Nephron (organoid): ENCODE data around the gene TNFRSF1B.

Source experiments
- H3K27ac Mint-ChIP-seq, 3 experiments: 2 replicates each; pipeline ENCODE4 v1.8.0; 2020; ENCODE audit warnings: mixed read lengths in 3 of 3, mild to moderate bottlenecking in 2 of 3, moderate library complexity in 1 of 3
- H3K27me3 Mint-ChIP-seq: 2 replicates; pipeline ENCODE4 v1.8.0; 2021; ENCODE audit warnings: low read depth, mild to moderate bottlenecking, moderate library complexity, mixed read lengths
- H3K36me3 Mint-ChIP-seq: 2 replicates; pipeline ENCODE4 v1.8.0; 2020; ENCODE audit warnings: low read depth, mixed read lengths
- H3K4me1 Mint-ChIP-seq: 2 replicates; pipeline ENCODE4 v1.8.0; 2020; ENCODE audit warnings: mixed read lengths
- H3K4me3 Mint-ChIP-seq, 3 experiments: 2 replicates each; pipeline ENCODE4 v1.8.0; 2020; ENCODE audit warnings: mild to moderate bottlenecking in 3 of 3, mixed read lengths in 3 of 3, moderate library complexity in 2 of 3
- H3K9me3 Mint-ChIP-seq: 2 replicates; pipeline ENCODE4 v1.8.0; 2020; ENCODE audit warnings: mixed read lengths
- CTCF ChIP-seq, 3 experiments: fragments of 200-600 bp; sonication (generic); IDR thresholded peaks; one replicate each; pipeline ENCODE4 v1.5.0; 2021; ENCODE audit warnings: antibody characterized with exemption in 3 of 3; ENCODE audit not compliant: unreplicated experiment in 3 of 3

The TNFRSF1B gene

DNA sequence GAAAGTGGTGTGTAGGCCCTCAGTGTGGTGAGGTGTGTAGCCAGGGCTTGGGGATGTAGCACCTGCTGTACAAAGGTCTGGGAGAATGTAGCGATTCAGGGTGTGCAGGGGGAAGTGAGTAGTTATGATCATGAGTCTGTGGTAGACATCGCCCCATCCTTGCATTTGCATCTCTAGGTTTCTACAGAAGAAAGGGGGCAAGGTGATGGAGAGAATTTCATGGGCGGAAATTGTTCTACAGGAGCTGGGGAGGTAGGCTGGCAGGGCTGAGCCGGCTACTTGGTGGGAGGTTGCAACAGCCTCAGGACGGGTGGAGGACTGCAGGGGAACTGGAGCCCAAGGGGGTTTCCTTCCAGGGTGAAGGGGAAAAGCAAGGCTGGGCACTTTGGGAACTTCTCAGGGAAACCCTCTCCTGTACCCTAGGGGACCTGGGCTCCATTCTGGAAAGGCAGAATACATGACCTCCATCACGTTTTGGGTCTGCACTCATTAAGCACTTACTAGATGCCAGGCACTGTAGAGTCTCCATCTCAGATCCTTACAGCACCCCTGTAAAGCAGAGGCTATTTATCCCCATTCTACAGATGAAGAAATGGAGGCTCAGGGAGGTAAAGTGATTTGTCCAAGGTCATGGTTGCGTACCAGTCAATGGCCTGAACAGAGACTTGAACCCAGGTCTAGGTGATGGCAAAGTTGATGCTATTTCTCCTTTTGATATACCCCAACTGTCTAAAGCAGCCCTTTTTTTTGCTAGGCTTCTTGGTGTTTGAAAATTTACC lies 14.5 kb upstream of the TNFRSF1B start:
- no peak overlapping the region for H3K4me3 Mint-ChIP-seq
- H3K27ac Mint-ChIP-seq, result no peak overlapping the region
- TF ChIP-seq CTCF (IDR thresholded peaks at IDR 0.05; ENCODE audit: unreplicated experiment in 3 of 3), result no peak
- H3K36me3 Mint-ChIP-seq, result no peaks in the 10 kb centered on the region
- H3K9me3 Mint-ChIP-seq, result peaks cover 4% of the 10 kb centered on the region
- peaks cover 13% of the 10 kb centered on the region for H3K27me3 Mint-ChIP-seq
- H3K4me1 Mint-ChIP-seq, result peaks cover 4% of the 10 kb centered on the region

DNA sequence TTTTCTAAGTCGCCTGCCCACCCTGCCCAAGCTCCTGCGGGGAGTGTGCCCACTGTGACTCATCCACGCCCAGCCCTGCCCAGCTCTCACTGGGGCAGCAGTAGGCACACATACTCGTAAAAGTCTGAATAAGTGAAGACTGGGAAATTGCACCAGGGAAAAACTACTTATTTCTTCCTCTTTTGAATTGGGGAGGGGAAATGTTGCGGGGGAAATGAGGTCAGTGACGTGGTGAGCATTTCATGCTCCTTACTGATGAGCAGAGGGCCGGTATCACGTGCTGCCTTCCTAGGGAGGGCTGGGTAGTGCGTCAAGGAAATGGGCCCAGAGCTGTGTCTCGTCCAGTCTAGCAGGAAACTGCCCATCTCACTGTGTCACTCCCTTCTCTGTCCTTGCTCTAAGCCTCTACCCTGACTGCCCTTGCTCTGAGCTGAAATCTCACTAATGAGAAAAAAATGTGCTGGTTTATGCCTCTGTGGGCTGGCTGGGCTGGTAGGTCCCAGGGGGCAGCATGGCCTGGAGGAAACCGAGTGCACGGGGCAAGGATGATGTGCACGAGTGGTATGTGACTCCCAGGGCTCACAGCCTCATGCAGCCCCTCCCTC lies 13.5 kb upstream of the TNFRSF1B start:
- Mint-ChIP-seq H3K4me1 (peaks cover 13% of the 10 kb centered on the region), H3K27ac (no peak overlapping the region), H3K36me3 (no peaks in the 10 kb centered on the region), H3K9me3 (peaks cover 4% of the 10 kb centered on the region), H3K27me3 (peaks cover 17% of the 10 kb centered on the region), H3K4me3 (no peak overlapping the region)
- TF ChIP-seq CTCF (IDR thresholded peaks at IDR 0.05; ENCODE audit: unreplicated experiment in 3 of 3), result no peak

GRCh38 chr1:12155328-12155727 lies 11.5 kb upstream of the TNFRSF1B start:
- Mint-ChIP-seq H3K4me3 (no peak overlapping the region), H3K36me3 (no peaks in the 10 kb centered on the region), H3K27ac (peak overlapping the region in 1 of 3 experiments; percentile 11), H3K27me3 (peaks cover 15% of the 10 kb centered on the region), H3K9me3 (no peaks in the 10 kb centered on the region), H3K4me1 (peaks cover 20% of the 10 kb centered on the region)
- TF ChIP-seq CTCF (IDR thresholded peaks at IDR 0.05; ENCODE audit: unreplicated experiment in 3 of 3), result no peak

GRCh38 chr1:12157366-12158231 lies 9.2 kb upstream of the TNFRSF1B start:
- no peaks in the 10 kb centered on the region for H3K9me3 Mint-ChIP-seq
- no peak for TF ChIP-seq CTCF (IDR thresholded peaks at IDR 0.05; ENCODE audit: unreplicated experiment in 3 of 3)
- peaks cover 32% of the 10 kb centered on the region for H3K4me1 Mint-ChIP-seq
- H3K36me3 Mint-ChIP-seq, result no peaks in the 10 kb centered on the region
- H3K27ac Mint-ChIP-seq, result peak overlapping the region in 1 of 3 experiments; percentile 12
- no peak overlapping the region for H3K4me3 Mint-ChIP-seq
- H3K27me3 Mint-ChIP-seq, result peaks cover 10% of the 10 kb centered on the region

DNA sequence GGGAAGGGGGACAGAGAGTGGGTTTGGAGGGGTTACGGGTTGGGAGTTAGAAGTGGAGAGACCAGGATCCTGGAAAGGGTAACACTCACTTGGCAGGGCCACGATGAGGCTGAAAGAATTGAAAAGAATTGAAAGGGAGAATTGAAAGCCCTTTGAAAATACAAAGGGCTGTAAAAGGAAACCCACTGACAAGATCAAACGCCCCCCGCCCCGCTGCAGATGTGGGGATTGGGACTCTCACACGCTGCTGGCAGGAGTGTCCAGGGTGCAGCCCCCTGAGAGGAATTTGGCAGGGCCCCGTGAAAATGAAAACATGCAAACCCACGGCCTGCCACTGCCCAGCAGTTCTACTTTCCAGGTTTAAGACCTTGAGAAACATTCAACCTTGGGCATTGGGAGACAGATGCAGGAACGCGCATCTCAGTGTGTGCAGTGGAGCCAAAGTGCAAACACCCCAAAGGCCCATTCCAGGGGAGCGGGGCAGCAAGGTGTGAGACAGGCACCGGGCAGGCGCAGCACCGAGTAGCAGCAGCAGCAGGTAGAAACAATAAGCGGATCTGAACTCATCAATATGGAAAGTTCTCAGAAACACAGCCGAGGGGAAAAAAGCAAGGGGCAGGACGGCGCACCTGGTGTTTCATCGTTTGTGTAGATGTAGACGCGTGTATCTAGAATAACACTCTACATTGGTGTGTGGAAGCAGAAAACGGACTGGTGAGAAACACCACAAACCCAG lies 8.3 kb upstream of the TNFRSF1B start:
- no peak for TF ChIP-seq CTCF (IDR thresholded peaks at IDR 0.05; ENCODE audit: unreplicated experiment in 3 of 3)
- Mint-ChIP-seq H3K27ac (peak overlapping the region in 1 of 3 experiments; percentile 7), H3K27me3 (peaks cover 13% of the 10 kb centered on the region), H3K9me3 (no peaks in the 10 kb centered on the region), H3K36me3 (no peaks in the 10 kb centered on the region), H3K4me1 (peaks cover 32% of the 10 kb centered on the region), H3K4me3 (no peak overlapping the region)
